Measurements from ENCODE around the gene MAPKBP1.

Gene MAPKBP1

DNA sequence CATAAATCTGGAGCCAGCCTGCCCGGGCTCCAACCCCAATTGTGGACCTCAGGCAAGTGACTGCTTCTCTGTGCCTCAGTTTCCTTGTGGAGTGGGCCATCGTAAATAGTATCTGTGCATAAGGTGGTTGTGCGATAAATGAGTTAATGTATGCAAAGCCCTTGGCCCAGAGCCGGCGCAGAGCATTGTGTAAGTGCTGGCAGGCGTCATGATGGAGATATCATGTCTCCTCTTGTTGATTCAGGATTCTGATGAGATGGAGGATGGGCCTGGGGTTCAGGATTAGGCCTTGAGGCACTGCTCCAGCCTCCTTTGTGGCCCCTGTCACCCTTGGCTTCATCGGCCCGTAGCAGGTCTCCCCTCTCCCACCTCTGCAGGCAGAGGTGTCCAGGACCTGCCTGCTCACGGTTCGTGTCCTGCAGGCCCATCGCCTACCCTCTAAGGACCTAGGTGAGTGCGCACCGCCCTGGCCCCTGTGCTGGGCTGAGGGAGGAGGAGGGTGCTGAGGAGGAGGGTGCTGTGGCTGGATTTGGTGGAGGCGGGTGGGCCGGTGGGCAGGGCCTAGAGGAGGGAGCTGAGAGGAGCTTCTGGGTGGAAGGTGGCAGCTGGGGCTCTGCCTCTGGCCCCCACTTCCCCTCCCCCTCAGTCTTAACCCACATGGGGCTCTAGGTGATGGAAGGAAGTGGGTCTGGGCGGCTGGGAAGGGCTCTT is 65.7 kb downstream of the MAPKBP1 start:
- TF ChIP-seq, protein P1, sequence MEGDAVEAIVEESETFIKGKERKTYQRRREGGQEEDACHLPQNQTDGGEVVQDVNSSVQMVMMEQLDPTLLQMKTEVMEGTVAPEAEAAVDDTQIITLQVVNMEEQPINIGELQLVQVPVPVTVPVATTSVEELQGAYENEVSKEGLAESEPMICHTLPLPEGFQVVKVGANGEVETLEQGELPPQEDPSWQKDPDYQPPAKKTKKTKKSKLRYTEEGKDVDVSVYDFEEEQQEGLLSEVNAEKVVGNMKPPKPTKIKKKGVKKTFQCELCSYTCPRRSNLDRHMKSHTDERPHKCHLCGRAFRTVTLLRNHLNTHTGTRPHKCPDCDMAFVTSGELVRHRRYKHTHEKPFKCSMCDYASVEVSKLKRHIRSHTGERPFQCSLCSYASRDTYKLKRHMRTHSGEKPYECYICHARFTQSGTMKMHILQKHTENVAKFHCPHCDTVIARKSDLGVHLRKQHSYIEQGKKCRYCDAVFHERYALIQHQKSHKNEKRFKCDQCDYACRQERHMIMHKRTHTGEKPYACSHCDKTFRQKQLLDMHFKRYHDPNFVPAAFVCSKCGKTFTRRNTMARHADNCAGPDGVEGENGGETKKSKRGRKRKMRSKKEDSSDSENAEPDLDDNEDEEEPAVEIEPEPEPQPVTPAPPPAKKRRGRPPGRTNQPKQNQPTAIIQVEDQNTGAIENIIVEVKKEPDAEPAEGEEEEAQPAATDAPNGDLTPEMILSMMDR (IDR thresholded peaks at IDR 0.05; ENCODE audit: insufficient read depth, low read length): no peak
- TF ChIP-seq GABPA (IDR thresholded peaks at IDR 0.05; ENCODE audit: low read depth) (no peak), POLR2AphosphoS5 (IDR thresholded peaks at IDR 0.05; ENCODE audit: low read depth) (no peak), SPI1 (IDR thresholded peaks at IDR 0.05; ENCODE audit: borderline replicate concordance, low read depth) (no peak)
- TF ChIP-seq, protein P2, sequence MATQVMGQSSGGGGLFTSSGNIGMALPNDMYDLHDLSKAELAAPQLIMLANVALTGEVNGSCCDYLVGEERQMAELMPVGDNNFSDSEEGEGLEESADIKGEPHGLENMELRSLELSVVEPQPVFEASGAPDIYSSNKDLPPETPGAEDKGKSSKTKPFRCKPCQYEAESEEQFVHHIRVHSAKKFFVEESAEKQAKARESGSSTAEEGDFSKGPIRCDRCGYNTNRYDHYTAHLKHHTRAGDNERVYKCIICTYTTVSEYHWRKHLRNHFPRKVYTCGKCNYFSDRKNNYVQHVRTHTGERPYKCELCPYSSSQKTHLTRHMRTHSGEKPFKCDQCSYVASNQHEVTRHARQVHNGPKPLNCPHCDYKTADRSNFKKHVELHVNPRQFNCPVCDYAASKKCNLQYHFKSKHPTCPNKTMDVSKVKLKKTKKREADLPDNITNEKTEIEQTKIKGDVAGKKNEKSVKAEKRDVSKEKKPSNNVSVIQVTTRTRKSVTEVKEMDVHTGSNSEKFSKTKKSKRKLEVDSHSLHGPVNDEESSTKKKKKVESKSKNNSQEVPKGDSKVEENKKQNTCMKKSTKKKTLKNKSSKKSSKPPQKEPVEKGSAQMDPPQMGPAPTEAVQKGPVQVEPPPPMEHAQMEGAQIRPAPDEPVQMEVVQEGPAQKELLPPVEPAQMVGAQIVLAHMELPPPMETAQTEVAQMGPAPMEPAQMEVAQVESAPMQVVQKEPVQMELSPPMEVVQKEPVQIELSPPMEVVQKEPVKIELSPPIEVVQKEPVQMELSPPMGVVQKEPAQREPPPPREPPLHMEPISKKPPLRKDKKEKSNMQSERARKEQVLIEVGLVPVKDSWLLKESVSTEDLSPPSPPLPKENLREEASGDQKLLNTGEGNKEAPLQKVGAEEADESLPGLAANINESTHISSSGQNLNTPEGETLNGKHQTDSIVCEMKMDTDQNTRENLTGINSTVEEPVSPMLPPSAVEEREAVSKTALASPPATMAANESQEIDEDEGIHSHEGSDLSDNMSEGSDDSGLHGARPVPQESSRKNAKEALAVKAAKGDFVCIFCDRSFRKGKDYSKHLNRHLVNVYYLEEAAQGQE (IDR thresholded peaks at IDR 0.05; ENCODE audit: insufficient replicate concordance, low read depth): no peak
- Histone ChIP-seq H3K4me3 (replicated peaks; ENCODE audit: insufficient read depth, low read length) (no peak overlapping the region), H3K27me3 (ENCODE audit: insufficient read depth, poor library complexity, severe bottlenecking) (no peaks in the 10 kb centered on the region), H3K27ac (replicated peaks) (no peak overlapping the region)
- DNase-seq (ENCODE audit: low read depth in 1 of 2, low spot score in 1 of 2): no peak

DNA sequence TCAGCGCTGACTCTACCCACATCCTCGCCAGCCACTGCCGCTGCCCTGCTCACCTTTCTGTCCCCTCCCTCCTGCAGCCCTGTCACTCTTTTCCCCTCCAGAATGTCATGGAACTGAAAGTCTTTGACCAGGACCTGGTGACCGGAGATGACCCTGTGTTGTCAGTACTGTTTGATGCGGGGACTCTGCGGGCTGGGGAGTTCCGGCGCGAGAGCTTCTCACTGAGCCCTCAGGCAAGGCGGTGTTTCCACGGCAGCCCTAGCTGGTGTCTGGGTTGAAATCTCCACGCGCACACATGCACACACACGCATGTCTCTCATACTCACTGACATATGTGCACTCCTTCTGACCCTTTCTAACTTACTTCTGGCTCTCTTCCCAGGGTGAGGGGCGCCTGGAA is 66.4 kb downstream of the MAPKBP1 start:
- no peak overlapping the region for H3K4me3 ChIP-seq (replicated peaks; ENCODE audit: insufficient read depth, low read length)
- TF ChIP-seq SPI1 (IDR thresholded peaks at IDR 0.05; ENCODE audit: borderline replicate concordance, low read depth): no peak
- no peak for TF ChIP-seq POLR2AphosphoS5 (IDR thresholded peaks at IDR 0.05; ENCODE audit: low read depth)
- no peak for TF ChIP-seq GABPA (IDR thresholded peaks at IDR 0.05; ENCODE audit: low read depth)
- TF ChIP-seq, protein P1 (IDR thresholded peaks at IDR 0.05; ENCODE audit: insufficient read depth, low read length): no peak
- TF ChIP-seq, protein P2 (IDR thresholded peaks at IDR 0.05; ENCODE audit: insufficient replicate concordance, low read depth): no peak
- no peak overlapping the region for H3K27ac ChIP-seq (replicated peaks)
- DNase-seq (ENCODE audit: low read depth in 1 of 2, low spot score in 1 of 2): no peak
- no peaks in the 10 kb centered on the region for H3K27me3 ChIP-seq (ENCODE audit: insufficient read depth, poor library complexity, severe bottlenecking)

DNA sequence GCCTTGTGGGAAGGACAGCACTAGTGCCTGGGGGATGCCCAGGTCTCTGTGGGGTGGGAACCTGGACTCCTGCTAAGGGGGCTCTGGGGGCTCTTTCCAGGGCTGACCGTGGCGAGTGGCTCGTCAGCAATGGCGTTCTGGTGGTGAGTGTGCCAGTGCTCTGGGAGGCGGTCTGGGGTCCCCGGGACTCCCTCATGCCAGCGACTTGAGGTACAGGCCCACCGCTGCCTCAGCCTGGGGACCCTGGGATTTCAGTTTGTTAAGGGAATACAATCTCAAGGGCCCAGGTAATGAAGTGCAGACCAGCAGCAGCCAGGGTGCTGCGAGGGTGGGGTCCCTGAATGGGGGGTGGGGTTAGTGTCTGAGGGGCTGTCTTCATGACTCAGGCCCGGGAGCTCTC is 66.8 kb downstream of the MAPKBP1 start:
- no peak overlapping the region for H3K27ac ChIP-seq (replicated peaks)
- no peaks in the 10 kb centered on the region for H3K27me3 ChIP-seq (ENCODE audit: insufficient read depth, poor library complexity, severe bottlenecking)
- TF ChIP-seq POLR2AphosphoS5 (IDR thresholded peaks at IDR 0.05; ENCODE audit: low read depth): no peak
- TF ChIP-seq, protein P2 (IDR thresholded peaks at IDR 0.05; ENCODE audit: insufficient replicate concordance, low read depth): no peak
- TF ChIP-seq GABPA (IDR thresholded peaks at IDR 0.05; ENCODE audit: low read depth): no peak
- TF ChIP-seq, protein P1 (IDR thresholded peaks at IDR 0.05; ENCODE audit: insufficient read depth, low read length): no peak
- TF ChIP-seq SPI1 (IDR thresholded peaks at IDR 0.05; ENCODE audit: borderline replicate concordance, low read depth): no peak
- no peak for DNase-seq (ENCODE audit: low read depth in 1 of 2, low spot score in 1 of 2)
- H3K4me3 ChIP-seq (replicated peaks; ENCODE audit: insufficient read depth, low read length): no peak overlapping the region
